ENCODE results near the gene LCE6A. TPM values are rescaled to one million over a fixed set of nuclear protein-coding genes. Genes with fewer than 3 reads are reported as not detected.

Gene LCE6A
- total RNA-seq (not detected), polyA plus RNA-seq (not detected)

- no peaks in the 10 kb centered on the region for H3K27me3 ChIP-seq (ENCODE audit: control insufficient read depth in 4 of 4, insufficient read depth in 4 of 4, low read length in 3 of 4)
- 79% methylated on average over 3 of the region's 3 CpGs for WGBS
- no peak for TF ChIP-seq NR2F2 (IDR thresholded peaks at IDR 0.05)
- TF ChIP-seq, protein P1, sequence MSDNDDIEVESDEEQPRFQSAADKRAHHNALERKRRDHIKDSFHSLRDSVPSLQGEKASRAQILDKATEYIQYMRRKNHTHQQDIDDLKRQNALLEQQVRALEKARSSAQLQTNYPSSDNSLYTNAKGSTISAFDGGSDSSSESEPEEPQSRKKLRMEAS (IDR thresholded peaks at IDR 0.05), result no peak
- no peak for TF ChIP-seq EGR1 (IDR thresholded peaks at IDR 0.05; ENCODE audit: low read depth in 2 of 2)
- TF ChIP-seq CTCF (IDR thresholded peaks at IDR 0.05; ENCODE audit: low read depth, low read length, missing input control), result no peak
- TF ChIP-seq RXRA (IDR thresholded peaks at IDR 0.05), result no peak
- no peak for TF ChIP-seq RAD21 (IDR thresholded peaks at IDR 0.05)
- no peak for TF ChIP-seq ATF3 (IDR thresholded peaks at IDR 0.05)
- TF ChIP-seq HNF4A (conservative IDR thresholded peaks at IDR 0.05), result no peak
Observed at GRCh38 chr1:152842556-152842955, at the start of gene LCE6A. LCE6A (plus strand) TSS chr1:152842856; CDS start chr1:152843521, 665 bp downstream.

GRCh38 chr1:152795686-152796085 is 47.0 kb upstream of the LCE6A start:
- H3K36me3 ChIP-seq (ENCODE audit: control insufficient read depth in 4 of 4, insufficient read depth in 3 of 4, low read depth in 1 of 4, low read length in 3 of 4), result no peaks in the 10 kb centered on the region
- no peak overlapping the region for H3K4me3 ChIP-seq (ENCODE audit: low read depth in 1 of 3, low read length in 3 of 3)
- no peaks in the 10 kb centered on the region for H3K4me1 ChIP-seq (ENCODE audit: control insufficient read depth in 4 of 4, insufficient read depth in 4 of 4, low read length in 3 of 4)
- 59% methylated on average over 4 of the region's 4 CpGs for WGBS
- no peak for DNase-seq (ENCODE audit: low spot score)
- H3K27me3 ChIP-seq (ENCODE audit: control insufficient read depth in 4 of 4, insufficient read depth in 4 of 4, low read length in 3 of 4), result peaks cover 0 to 3% (median 0%) of the 10 kb centered on the region in 4 donors
- TF ChIP-seq EGR1 (IDR thresholded peaks at IDR 0.05; ENCODE audit: low read depth in 2 of 2) (no peak), RAD21 (IDR thresholded peaks at IDR 0.05) (no peak), ATF3 (IDR thresholded peaks at IDR 0.05) (no peak), HNF4A (conservative IDR thresholded peaks at IDR 0.05) (no peak), YY1 (IDR thresholded peaks at IDR 0.05) (no peak), HNF4G (IDR thresholded peaks at IDR 0.05) (no peak), GABPA (IDR thresholded peaks at IDR 0.05 in 1 of 2, conservative IDR thresholded peaks at IDR 0.05 in 1 of 2) (no peak), SP1 (IDR thresholded peaks at IDR 0.05) (no peak), REST (IDR thresholded peaks at IDR 0.05) (no peak)
- TF ChIP-seq, protein P2, sequence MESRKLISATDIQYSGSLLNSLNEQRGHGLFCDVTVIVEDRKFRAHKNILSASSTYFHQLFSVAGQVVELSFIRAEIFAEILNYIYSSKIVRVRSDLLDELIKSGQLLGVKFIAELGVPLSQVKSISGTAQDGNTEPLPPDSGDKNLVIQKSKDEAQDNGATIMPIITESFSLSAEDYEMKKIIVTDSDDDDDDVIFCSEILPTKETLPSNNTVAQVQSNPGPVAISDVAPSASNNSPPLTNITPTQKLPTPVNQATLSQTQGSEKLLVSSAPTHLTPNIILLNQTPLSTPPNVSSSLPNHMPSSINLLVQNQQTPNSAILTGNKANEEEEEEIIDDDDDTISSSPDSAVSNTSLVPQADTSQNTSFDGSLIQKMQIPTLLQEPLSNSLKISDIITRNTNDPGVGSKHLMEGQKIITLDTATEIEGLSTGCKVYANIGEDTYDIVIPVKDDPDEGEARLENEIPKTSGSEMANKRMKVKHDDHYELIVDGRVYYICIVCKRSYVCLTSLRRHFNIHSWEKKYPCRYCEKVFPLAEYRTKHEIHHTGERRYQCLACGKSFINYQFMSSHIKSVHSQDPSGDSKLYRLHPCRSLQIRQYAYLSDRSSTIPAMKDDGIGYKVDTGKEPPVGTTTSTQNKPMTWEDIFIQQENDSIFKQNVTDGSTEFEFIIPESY (IDR thresholded peaks at IDR 0.05), result no peak
- TF ChIP-seq, protein P1 (IDR thresholded peaks at IDR 0.05), result no peak
- H3K9me3 ChIP-seq (ENCODE audit: control insufficient read depth in 4 of 4, low read length in 3 of 4), result no peaks in the 10 kb centered on the region
- H3K27ac ChIP-seq (ENCODE audit: low read depth in 1 of 2, low read length in 2 of 2), result no peak overlapping the region
- no peak overlapping the region for H3K9ac ChIP-seq (ENCODE audit: low read depth in 1 of 2, low read length in 2 of 2)

More at GRCh38 chr1:152842556-152842955, at the start of gene LCE6A:
- no peak within 1 kb of the TSS for H3K9ac ChIP-seq (ENCODE audit: low read depth in 1 of 2, low read length in 2 of 2)
- no peaks in the 10 kb centered on the region for H3K36me3 ChIP-seq (ENCODE audit: control insufficient read depth in 4 of 4, insufficient read depth in 3 of 4, low read depth in 1 of 4, low read length in 3 of 4)
- no peak within 1 kb of the TSS for H3K4me3 ChIP-seq (ENCODE audit: low read depth in 1 of 3, low read length in 3 of 3)
- H3K4me1 ChIP-seq (ENCODE audit: control insufficient read depth in 4 of 4, insufficient read depth in 4 of 4, low read length in 3 of 4), result no peaks in the 10 kb centered on the region
- no peak for DNase-seq (ENCODE audit: low spot score)
- H3K9me3 ChIP-seq (ENCODE audit: control insufficient read depth in 4 of 4, low read length in 3 of 4), result no peaks in the 10 kb centered on the region
- no peak within 1 kb of the TSS for H3K27ac ChIP-seq (ENCODE audit: low read depth in 1 of 2, low read length in 2 of 2)

Data from liver (tissue), 9 donors.